ENCODE measurements around the gene STIP1. TPM values are rescaled to one million over a fixed set of nuclear protein-coding genes. Genes with fewer than 3 reads are reported as not detected.

The STIP1 gene
- total and polyA plus RNA-seq, 9 of the 15 experiments (the other 6 are each of a cell fraction or from before 2014, with no cell fraction given): 58.1 to 465 (median 346) TPM

DNA sequence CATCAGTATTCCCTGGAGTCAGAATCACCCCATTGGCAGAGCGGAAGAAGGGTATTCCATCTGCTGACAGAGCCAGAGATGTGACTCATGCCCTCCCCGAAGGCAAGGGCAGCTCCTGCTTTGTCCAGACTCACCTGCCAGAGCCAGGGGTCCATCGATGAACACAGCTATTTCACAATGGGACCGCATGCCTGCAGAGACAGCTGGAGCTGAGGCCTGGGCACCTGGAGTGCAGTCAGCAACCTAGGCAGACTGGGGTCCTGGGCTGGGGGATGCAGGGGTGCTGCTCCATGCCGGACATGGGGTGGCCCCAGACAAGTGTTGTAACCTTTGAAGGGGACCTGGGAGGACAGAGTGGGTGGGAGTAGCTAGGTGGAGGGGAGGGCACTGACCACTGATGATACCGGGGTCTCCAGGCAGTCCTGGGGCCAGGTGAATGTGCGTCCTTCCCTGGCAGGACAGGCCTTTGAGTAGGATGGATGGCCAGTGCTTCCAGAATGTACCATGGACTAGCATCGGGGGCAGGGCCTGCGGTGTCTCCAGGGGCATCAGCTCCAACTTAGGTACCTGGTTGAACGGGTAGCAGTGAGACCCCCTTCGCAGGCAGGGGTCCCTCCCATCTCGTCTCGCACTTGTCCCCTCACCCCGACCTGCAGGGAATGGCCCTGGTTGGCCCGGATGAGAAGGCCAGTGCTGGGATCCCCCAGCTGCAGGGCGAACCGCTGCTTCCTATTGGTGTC, 38.4 kb downstream of the STIP1 start (continued):
- TF ChIP-seq RBM22 (IDR thresholded peaks at IDR 0.05; ENCODE audit: low read depth, low read length, poor library complexity, severe bottlenecking): peak; percentile 56

DNA sequence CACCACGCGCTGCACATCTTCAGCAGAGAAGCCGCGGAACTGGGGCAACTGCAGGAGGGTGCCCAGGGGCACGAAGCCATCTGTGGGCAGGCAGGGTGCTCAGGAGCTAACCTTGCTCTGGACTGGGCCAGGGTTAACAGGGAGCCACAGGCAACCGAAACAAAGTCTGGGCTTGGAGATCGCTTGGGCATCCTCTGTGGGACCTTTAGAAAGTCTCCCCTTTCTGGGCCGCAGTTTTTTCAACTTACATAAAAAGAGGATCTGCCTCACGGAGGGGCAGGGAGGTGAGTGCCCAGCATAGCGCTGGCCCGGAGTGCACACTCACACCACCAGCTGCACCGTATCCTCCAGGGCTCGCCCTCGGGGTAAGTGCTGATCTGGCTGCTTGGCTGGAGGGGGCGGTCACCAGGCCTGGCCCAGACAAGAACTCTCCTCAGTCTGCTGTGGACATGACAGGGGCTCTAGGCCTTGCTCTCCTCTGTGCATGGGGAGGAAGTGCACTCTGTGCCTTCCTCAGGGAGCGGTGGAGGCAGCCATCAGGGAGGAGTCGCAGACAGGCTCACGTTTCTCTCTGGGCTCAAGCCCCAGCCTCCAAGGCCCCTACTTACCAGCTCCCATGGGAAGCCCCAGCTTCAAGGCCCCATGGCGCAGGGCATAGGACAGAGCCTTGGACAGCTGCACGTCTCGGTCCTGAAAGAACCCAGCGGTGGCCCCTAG, 39.1 kb downstream of the STIP1 start:
- intact Hi-C loops (cut with micrococcal nuclease): no loop called here
- ATAC-seq: peak; percentile 13
- BruUV-seq (replicated peaks): no TSS peak
- H3K9me1 ChIP-seq (ENCODE audit: control insufficient read depth, insufficient read depth, low read length): peaks cover 5% of the 10 kb centered on the region
- in situ Hi-C loops (cut with MboI): no loop called here
- peak overlapping the region; percentile 79 to 99 for H3K9ac ChIP-seq (ENCODE audit: insufficient read depth in 1 of 2, low read depth in 2 of 2, low read length in 2 of 2)
- peaks cover 8 to 69% of the 10 kb centered on the region in 2 experiments; a peak in 4 of 5 replicates for H3K4me1 ChIP-seq (replicated peaks in 1 of 2; ENCODE audit: control insufficient read depth in 2 of 2, insufficient read depth in 2 of 2, low read length in 2 of 2)
- no peaks in the 10 kb centered on the region for H3K27me3 ChIP-seq (ENCODE audit: control insufficient read depth in 2 of 2, insufficient read depth in 2 of 2, low read length in 2 of 2)
- peak overlapping the region; percentile 83 for H3K4me2 ChIP-seq (ENCODE audit: insufficient read depth, low read length)
- H3K36me3 ChIP-seq (ENCODE audit: control insufficient read depth, insufficient read depth, low read length): peaks cover 52% of the 10 kb centered on the region; the same call in 2 of the 3 replicates
- WGBS (ENCODE audit: insufficient coverage, low coverage, missing lambda C conversion rate): 53% methylated on average over 20 of the region's 22 CpGs
- ChIA-PET POLR2A (interaction anchor here (0.8 to 6.3 kb wide), 4 partner anchors 10 to 17 kb away, joined by 3 to 77 read pairs (median 8); partner anchors contain the start of gene FERMT3), CTCF (ENCODE audit: low intra/inter-chr PET ratio) (no interaction called here)
- H4K20me1 ChIP-seq (replicated peaks; ENCODE audit: control insufficient read depth, insufficient read depth, low read length): no peaks in the 10 kb centered on the region
- peaks cover 34% of the 10 kb centered on the region for H3K79me2 ChIP-seq (ENCODE audit: control insufficient read depth, insufficient read depth, low read length)
- H3K4me3 ChIP-seq: peak overlapping the region; percentile 64
- FAIRE-seq: peak; percentile 15
- 0 out of 2 replicates have a peak overlapping the region, but pooled peaks have one; percentile 93 for H2AFZ ChIP-seq (ENCODE audit: low read depth, low read length)
- peak overlapping the region; percentile 93 for H3K27ac ChIP-seq (ENCODE audit: extremely low read depth, low read depth, low read length)
- H3K9me3 ChIP-seq (replicated peaks; ENCODE audit: control insufficient read depth, insufficient read depth, low read depth, low read length): no peaks in the 10 kb centered on the region
- peak in 2 of 4 experiments; percentile 27 to 46 for DNase-seq (ENCODE audit: extremely low read depth in 1 of 4, low spot score in 3 of 4)
- peak; percentile 70 for TF ChIP-seq POLR2G (IDR thresholded peaks at IDR 0.05; ENCODE audit: low read depth, low read length)
- TF ChIP-seq EWSR1 (IDR thresholded peaks at IDR 0.05; ENCODE audit: borderline replicate concordance, low read depth, partially characterized antibody): no peak
- no peak for TF ChIP-seq NFRKB (IDR thresholded peaks at IDR 0.05; ENCODE audit: low read depth)
- TF ChIP-seq GABPB1 (CRISPR knock-in tag; IDR thresholded peaks at IDR 0.05): 0 out of 2 replicates have a peak, but pooled peaks have one; percentile 10
- TF ChIP-seq, protein P1, sequence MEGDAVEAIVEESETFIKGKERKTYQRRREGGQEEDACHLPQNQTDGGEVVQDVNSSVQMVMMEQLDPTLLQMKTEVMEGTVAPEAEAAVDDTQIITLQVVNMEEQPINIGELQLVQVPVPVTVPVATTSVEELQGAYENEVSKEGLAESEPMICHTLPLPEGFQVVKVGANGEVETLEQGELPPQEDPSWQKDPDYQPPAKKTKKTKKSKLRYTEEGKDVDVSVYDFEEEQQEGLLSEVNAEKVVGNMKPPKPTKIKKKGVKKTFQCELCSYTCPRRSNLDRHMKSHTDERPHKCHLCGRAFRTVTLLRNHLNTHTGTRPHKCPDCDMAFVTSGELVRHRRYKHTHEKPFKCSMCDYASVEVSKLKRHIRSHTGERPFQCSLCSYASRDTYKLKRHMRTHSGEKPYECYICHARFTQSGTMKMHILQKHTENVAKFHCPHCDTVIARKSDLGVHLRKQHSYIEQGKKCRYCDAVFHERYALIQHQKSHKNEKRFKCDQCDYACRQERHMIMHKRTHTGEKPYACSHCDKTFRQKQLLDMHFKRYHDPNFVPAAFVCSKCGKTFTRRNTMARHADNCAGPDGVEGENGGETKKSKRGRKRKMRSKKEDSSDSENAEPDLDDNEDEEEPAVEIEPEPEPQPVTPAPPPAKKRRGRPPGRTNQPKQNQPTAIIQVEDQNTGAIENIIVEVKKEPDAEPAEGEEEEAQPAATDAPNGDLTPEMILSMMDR (IDR thresholded peaks at IDR 0.05 in 2 of 3, conservative IDR thresholded peaks at IDR 0.05 in 1 of 3; ENCODE audit: insufficient read depth in 2 of 3, low read depth in 1 of 3, low read length in 3 of 3): 0 out of 6 replicates have a peak, but pooled peaks of 1 of the 3 experiments have one; percentile 3
- TF ChIP-seq CCNT2 (IDR thresholded peaks at IDR 0.05; ENCODE audit: borderline replicate concordance, extremely low read depth, insufficient read length, low read depth, low read length): peak; percentile 19
- no peak for TF ChIP-seq FOXJ2 (tag; IDR thresholded peaks at IDR 0.05)
- TF ChIP-seq MYBL2 (IDR thresholded peaks at IDR 0.05; ENCODE audit: low read depth): no peak
- no peak for TF ChIP-seq MYBL2 (CRISPR knock-in tag; IDR thresholded peaks at IDR 0.05; ENCODE audit: borderline replicate concordance)
- no peak for TF ChIP-seq TRIM28 (IDR thresholded peaks at IDR 0.05)
- TF ChIP-seq POLR2AphosphoS2 (IDR thresholded peaks at IDR 0.05; ENCODE audit: low read length): peak; percentile 58; the same call in 1 of the 2 replicates
- TF ChIP-seq SPI1 (IDR thresholded peaks at IDR 0.05; ENCODE audit: borderline replicate concordance, low read depth, low read length): peak; percentile 74
- peak; percentile 79 for TF ChIP-seq SNRNP70 (optimal IDR thresholded peaks at IDR 0.05; ENCODE audit: low read depth, low read length)
- TF ChIP-seq ZNF197 (CRISPR knock-in tag; IDR thresholded peaks at IDR 0.05; ENCODE audit: low read depth): no peak
